Gastroesophageal sphincter (tissue), 3 donors: ENCODE results near the gene KIF26B.

Source experiments
- EP300 ChIP-seq: sonication (generic); formaldehyde crosslinking; IDR thresholded peaks from one replicate; pipeline ENCODE4 v1.6.1; 2017; ENCODE audit warnings: antibody characterized with exemption, mild to moderate bottlenecking
- POLR2A ChIP-seq, 2 donors: fragments of 450-650 bp; IDR thresholded peaks; one replicate each; pipeline ENCODE4 v1.6.1; 2017; ENCODE audit warnings: antibody characterized with exemption in 2 of 2, mild to moderate bottlenecking in 2 of 2, moderate library complexity in 1 of 2
- POLR2AphosphoS5 ChIP-seq: sonication (generic); formaldehyde crosslinking; IDR thresholded peaks from one replicate; pipeline ENCODE4 v1.6.1; 2017; ENCODE audit warnings: antibody characterized with exemption
- TF ChIP-seq, protein P1 (sequence below), 4 experiments: fragments of 200-600 bp in 2 of 4; fragments of 450-650 bp in 2 of 4; sonication (generic) in 1 of 4; IDR thresholded peaks; one replicate each; pipeline ENCODE4 v1.5.1; 2017 to 2019; ENCODE audit warnings: antibody characterized with exemption in 4 of 4, mild to moderate bottlenecking in 2 of 4, moderate library complexity in 2 of 4

DNA sequence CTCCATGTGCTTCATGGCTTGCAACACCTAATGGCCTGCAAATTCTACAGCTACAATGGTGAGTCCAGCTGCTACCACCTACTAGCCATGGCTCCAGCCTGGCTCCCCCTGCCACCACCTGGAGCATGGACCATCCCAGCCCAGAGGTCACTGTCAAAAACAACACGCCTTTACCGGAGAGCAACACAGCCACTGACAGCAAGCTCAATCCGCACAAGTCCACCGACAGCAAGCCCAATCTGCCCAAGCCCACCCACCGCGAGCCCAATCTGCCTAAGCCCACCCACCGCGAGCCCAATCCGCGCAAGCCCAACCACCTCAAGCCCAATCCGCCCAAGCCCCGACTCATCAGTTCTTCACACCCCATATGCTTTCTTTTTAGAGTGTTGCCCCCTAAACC, 128.2 kb downstream of the KIF26B start:
- TF ChIP-seq POLR2AphosphoS5 (no peak), EP300 (no peak), POLR2A (IDR thresholded peaks at IDR 0.05) (no peak)
- TF ChIP-seq, protein P1, sequence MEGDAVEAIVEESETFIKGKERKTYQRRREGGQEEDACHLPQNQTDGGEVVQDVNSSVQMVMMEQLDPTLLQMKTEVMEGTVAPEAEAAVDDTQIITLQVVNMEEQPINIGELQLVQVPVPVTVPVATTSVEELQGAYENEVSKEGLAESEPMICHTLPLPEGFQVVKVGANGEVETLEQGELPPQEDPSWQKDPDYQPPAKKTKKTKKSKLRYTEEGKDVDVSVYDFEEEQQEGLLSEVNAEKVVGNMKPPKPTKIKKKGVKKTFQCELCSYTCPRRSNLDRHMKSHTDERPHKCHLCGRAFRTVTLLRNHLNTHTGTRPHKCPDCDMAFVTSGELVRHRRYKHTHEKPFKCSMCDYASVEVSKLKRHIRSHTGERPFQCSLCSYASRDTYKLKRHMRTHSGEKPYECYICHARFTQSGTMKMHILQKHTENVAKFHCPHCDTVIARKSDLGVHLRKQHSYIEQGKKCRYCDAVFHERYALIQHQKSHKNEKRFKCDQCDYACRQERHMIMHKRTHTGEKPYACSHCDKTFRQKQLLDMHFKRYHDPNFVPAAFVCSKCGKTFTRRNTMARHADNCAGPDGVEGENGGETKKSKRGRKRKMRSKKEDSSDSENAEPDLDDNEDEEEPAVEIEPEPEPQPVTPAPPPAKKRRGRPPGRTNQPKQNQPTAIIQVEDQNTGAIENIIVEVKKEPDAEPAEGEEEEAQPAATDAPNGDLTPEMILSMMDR (IDR thresholded peaks at IDR 0.05) = no peak
